Measurements from ENCODE around the gene NCK2.

NCK2 gene

DNA sequence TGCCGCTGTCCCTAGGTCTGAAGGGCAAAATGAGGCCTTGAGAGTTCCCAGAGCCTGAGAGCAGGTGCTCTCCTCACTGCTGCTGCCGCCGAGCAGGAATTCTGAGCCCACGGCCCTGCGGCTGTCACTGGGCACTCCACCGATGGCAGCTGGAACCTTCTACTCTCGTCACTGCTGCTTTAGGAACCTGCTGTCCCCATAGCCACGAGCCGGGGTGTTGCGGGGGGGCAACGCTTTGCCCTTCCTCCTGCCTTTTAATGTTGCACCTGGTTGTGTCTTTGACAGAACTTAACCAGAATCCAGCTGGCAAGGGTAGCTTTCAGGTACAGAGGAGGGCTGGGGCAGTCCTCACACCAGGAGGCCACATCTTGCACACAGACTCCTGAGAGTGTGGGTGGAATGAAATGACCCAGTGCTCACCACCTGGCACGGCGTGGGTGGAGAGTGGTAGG is 32.3 kb downstream of the NCK2 start:
- POLR2A ChIA-PET, result no interaction called here
- CTCF ChIA-PET, result no interaction called here
- no peak overlapping the region for H3K4me3 ChIP-seq (ENCODE audit: low read depth, low read length)
- TF ChIP-seq, protein P1, sequence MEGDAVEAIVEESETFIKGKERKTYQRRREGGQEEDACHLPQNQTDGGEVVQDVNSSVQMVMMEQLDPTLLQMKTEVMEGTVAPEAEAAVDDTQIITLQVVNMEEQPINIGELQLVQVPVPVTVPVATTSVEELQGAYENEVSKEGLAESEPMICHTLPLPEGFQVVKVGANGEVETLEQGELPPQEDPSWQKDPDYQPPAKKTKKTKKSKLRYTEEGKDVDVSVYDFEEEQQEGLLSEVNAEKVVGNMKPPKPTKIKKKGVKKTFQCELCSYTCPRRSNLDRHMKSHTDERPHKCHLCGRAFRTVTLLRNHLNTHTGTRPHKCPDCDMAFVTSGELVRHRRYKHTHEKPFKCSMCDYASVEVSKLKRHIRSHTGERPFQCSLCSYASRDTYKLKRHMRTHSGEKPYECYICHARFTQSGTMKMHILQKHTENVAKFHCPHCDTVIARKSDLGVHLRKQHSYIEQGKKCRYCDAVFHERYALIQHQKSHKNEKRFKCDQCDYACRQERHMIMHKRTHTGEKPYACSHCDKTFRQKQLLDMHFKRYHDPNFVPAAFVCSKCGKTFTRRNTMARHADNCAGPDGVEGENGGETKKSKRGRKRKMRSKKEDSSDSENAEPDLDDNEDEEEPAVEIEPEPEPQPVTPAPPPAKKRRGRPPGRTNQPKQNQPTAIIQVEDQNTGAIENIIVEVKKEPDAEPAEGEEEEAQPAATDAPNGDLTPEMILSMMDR (IDR thresholded peaks at IDR 0.05; ENCODE audit: insufficient read depth, low read length, missing control alignments), result no peak
- DNase-seq (ENCODE audit: low read depth, low spot score), result no peak

DNA sequence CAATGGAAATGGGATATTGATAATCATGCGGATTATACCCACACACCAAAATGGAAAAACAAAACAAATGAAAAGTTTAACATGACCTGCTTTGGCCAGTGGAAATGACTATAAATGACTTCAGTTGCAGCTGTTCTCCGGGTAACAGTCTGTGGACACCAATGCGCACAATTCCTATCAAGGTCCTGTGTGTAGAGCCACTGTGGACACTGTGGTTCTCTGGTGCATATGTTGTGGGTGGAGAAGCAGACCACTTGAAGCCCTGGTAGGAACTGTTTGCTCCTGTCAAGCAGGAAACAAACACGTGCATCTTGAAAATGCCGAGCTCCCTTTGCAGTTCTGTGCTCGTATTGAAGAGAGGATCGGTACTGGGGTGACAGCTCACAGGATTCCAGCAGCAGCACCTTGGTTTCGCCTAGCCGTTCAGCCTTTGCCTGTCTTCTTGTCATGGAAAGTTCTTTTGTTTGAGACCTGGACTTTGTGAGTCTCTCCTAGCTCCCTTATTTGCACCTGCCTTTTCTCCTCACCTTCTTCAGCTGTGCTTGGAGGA is 32.9 kb downstream of the NCK2 start:
- H3K4me3 ChIP-seq (ENCODE audit: low read depth, low read length), result no peak overlapping the region
- CTCF ChIA-PET, result no interaction called here
- DNase-seq (ENCODE audit: low read depth, low spot score), result no peak
- POLR2A ChIA-PET, result no interaction called here
- TF ChIP-seq, protein P1 (IDR thresholded peaks at IDR 0.05; ENCODE audit: insufficient read depth, low read length, missing control alignments), result no peak

DNA sequence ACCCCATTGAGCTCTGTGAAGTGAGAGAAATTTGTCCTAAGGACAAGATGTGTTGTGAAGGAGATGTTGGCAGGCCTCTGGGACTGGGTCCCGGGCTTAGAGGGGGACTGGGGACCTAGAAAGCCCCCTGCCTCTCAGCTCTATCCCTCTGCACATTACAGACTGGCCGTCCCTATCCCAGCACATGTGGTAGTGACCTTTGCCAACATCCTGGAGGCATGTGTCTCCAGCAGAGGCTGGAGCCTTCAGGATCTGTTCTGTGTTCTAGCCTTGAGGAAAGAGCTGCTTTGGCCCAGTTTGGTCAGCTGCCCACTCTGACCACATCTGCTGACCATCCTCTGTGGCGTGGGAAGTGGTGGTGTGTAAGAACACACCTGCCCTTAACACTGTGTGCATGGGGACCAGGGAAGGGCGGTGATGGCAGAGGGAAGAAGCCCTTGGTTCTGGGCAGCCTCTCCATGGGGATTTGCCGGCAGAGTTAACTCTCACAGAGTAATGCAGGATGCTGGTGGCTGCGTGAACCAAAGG is 33.4 kb downstream of the NCK2 start:
- H3K4me3 ChIP-seq (ENCODE audit: low read depth, low read length), result no peak overlapping the region
- CTCF ChIA-PET, result no interaction called here
- POLR2A ChIA-PET, result no interaction called here
- TF ChIP-seq, protein P1 (IDR thresholded peaks at IDR 0.05; ENCODE audit: insufficient read depth, low read length, missing control alignments), result no peak
- no peak for DNase-seq (ENCODE audit: low read depth, low spot score)

DNA sequence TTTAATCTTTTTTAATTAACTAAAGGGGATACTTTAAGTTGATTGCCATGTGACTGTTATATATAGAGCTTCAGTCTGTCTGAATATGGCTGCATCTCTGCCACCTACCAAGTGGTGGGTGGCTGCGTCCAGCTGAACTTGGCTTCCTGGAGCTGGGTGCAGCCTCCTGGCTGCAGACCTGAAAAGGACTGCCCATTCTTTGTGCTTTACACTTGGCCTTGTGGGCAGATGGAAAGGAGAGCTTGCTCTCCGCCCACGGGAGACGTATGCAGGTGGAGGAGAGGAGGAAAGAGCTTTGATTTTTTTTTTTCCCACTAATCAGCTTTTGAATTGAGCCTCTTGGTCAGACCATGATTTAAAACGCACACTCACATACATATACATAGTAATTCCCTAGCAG is 34.7 kb downstream of the NCK2 start:
- POLR2A ChIA-PET, result no interaction called here
- no peak overlapping the region for H3K4me3 ChIP-seq (ENCODE audit: low read depth, low read length)
- TF ChIP-seq, protein P1 (IDR thresholded peaks at IDR 0.05; ENCODE audit: insufficient read depth, low read length, missing control alignments), result no peak
- no peak for DNase-seq (ENCODE audit: low read depth, low spot score)
- CTCF ChIA-PET, result no interaction called here

DNA sequence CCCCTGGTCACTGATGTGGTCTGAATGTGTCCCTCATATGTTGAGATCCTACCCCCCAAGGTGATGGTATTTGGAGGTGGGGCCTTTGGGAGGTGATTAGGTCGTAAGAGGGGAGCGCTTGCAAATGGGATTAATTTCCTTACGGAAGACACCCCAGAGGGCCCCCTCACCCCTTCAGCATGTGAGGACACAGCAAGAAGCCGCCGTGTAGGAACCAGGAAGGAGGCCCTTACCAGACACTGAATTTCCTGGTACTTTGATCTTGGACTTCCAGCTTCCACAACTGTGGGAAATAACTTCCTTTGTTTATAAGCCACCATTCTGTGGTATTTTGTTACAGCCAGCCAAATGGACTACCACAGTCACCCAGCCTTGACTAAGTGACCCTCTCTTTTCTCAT is 35.9 kb downstream of the NCK2 start:
- TF ChIP-seq, protein P1 (IDR thresholded peaks at IDR 0.05; ENCODE audit: insufficient read depth, low read length, missing control alignments), result no peak
- DNase-seq (ENCODE audit: low read depth, low spot score), result no peak
- H3K4me3 ChIP-seq (ENCODE audit: low read depth, low read length), result no peak overlapping the region
- ChIA-PET CTCF (no interaction called here), POLR2A (no interaction called here)

DNA sequence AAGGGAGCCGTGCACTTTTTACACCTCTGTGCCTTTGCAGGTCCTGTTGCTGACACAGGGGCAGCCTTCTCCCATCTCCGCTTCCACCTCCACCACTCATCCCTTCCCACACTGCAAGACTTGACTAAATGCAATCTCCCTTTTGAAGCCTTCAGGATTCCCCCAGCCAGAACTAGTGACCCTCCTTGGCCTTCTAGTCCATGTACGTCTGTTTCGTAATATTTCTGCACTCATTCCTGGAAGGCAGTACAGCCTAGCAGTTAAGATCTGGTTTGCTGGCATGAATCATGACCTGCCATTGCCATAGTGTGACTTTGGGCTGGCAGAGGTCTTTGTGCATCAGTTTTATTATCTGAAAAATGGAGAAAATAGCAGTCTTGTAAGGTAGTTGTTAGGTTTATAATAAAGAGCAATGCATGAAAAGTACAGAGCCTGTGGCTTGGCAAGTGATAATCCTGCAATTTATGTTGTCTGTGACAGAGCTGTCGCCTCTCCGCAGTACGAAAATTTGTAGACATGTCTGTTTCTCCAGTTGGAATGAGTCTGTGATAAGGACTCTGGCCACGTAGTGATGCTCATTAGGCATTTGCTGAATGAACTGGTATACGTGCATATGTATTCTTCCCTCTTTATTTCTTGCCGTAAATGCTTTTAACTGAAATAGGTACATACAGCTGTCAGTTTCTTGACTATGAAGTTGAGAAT is 36.7 kb downstream of the NCK2 start:
- TF ChIP-seq, protein P1 (IDR thresholded peaks at IDR 0.05; ENCODE audit: insufficient read depth, low read length, missing control alignments), result no peak
- ChIA-PET CTCF (no interaction called here), POLR2A (no interaction called here)
- no peak for DNase-seq (ENCODE audit: low read depth, low spot score)
- H3K4me3 ChIP-seq (ENCODE audit: low read depth, low read length), result no peak overlapping the region

Measured in AG04449 (cell line).